Measurements from ENCODE around the gene GYS2. TPM values are rescaled to one million over a fixed set of nuclear protein-coding genes. Genes with fewer than 3 reads are reported as not detected.
A peak's percentile ranks its signal among the peaks of the same experiment; 100 is the strongest.

GYS2 gene
- total and polyA plus RNA-seq, 2 of the 4 experiments (the other 2 are of a cell fraction), result not detected

- H2BK5ac ChIP-seq (ENCODE audit: low read depth, low read length, poor library complexity, severe bottlenecking), result no peak overlapping the region
- POLR2A ChIA-PET (ENCODE audit: unreplicated experiment), result no interaction called here
- H3K9ac ChIP-seq (ENCODE audit: low read depth, low read length), result no peak overlapping the region
- no peak overlapping the region for H3K4ac ChIP-seq (ENCODE audit: low read depth, low read length)
- in situ Hi-C loops (cut with MboI; ENCODE audit: low sequenced_read_pairs), result loop anchor here (10.0 kb wide), 1 partner anchor 138 kb away; the partner anchor contains the start of genes GOLT1B and RECQL
- CTCF ChIA-PET, result interaction anchor here (1.0 kb wide), 1 partner anchor 9 kb away, joined by 3 read pairs; no protein-coding TSS in a partner anchor
- no peak overlapping the region for H2BK20ac ChIP-seq (ENCODE audit: low read depth, low read length)
- intact Hi-C loops (cut with micrococcal nuclease), result no loop called here
- ATAC-seq (ENCODE audit: low read depth) (no peak), DNase-seq (peak; percentile 31)
- H3K9me1 ChIP-seq (ENCODE audit: insufficient read depth, low read length), result no peaks in the 10 kb centered on the region
- no peaks in the 10 kb centered on the region; the same call in none of the 2 replicates for H3K4me1 ChIP-seq (ENCODE audit: control insufficient read depth, insufficient read depth, low read length)
- no peak for TF ChIP-seq CTCF (conservative IDR thresholded peaks at IDR 0.05; ENCODE audit: low read depth, low read length)
- TF ChIP-seq POLR2A (IDR thresholded peaks at IDR 0.05; ENCODE audit: low read depth, low read length), result no peak
- TF ChIP-seq ELK1 (IDR thresholded peaks at IDR 0.05; ENCODE audit: borderline replicate concordance, low read depth, low read length), result no peak
- peak; percentile 58; the same call in 1 of the 2 replicates for TF ChIP-seq CEBPB (IDR thresholded peaks at IDR 0.05; ENCODE audit: low read depth, low read length)
- H2BK120ac ChIP-seq (ENCODE audit: low read depth, low read length), result no peak overlapping the region
- 0 out of 2 replicates have a peak overlapping the region, but pooled peaks have one; percentile 33 for H3K23ac ChIP-seq (ENCODE audit: low read depth, low read length)
- no peak overlapping the region for H3K4me3 ChIP-seq (ENCODE audit: insufficient read depth, low read depth, low read length)
- peaks cover 39% of the 10 kb centered on the region for H3K36me3 ChIP-seq (ENCODE audit: control insufficient read depth, insufficient read depth, low read length)
- no peak overlapping the region for H3K56ac ChIP-seq (ENCODE audit: extremely low read depth, insufficient read depth, low read length)
- H3K27ac ChIP-seq (ENCODE audit: insufficient read depth, low read length), result no peak overlapping the region
- no peak overlapping the region for H4K91ac ChIP-seq (ENCODE audit: insufficient read depth, low read depth, low read length)
- no TSS peak for BruUV-seq (replicated peaks)
- no peak overlapping the region for H4K8ac ChIP-seq (ENCODE audit: low read depth in 2 of 2, low read length in 2 of 2)
- peaks cover 12 to 18% of the 10 kb centered on the region in 2 experiments for H3K79me1 ChIP-seq (ENCODE audit: low read depth in 1 of 2, low read length in 2 of 2)
- no peaks in the 10 kb centered on the region for H3K9me3 ChIP-seq (ENCODE audit: control insufficient read depth, insufficient read depth, low read length)
- no peak overlapping the region for H2AK5ac ChIP-seq (ENCODE audit: low read depth, low read length)
- dilution Hi-C loops (cut with HindIII; ENCODE audit: low sequenced_read_pairs, unreplicated experiment), result no loop called here
- H3K27me3 ChIP-seq (ENCODE audit: control insufficient read depth, insufficient read depth, low read length), result no peaks in the 10 kb centered on the region
- H2AFZ ChIP-seq (replicated peaks; ENCODE audit: low read length, poor library complexity), result no peak overlapping the region
- no peak overlapping the region for H3K18ac ChIP-seq (ENCODE audit: low read depth, low read length)
- no peak overlapping the region for H3K14ac ChIP-seq (replicated peaks; ENCODE audit: low read depth, low read length)
- H4K5ac ChIP-seq (ENCODE audit: low read depth, low read length), result no peak overlapping the region
- H3K4me2 ChIP-seq (ENCODE audit: low read depth, low read length), result no peak overlapping the region
- no CpG with 5 or more reads among the region's 1 CpG for WGBS, 2 experiments (ENCODE audit: extremely low coverage in 2 of 2, insufficient read length in 1 of 2)
- H2BK15ac ChIP-seq (ENCODE audit: low read depth, low read length), result no peak overlapping the region
- H4K20me1 ChIP-seq (ENCODE audit: insufficient read depth, low read length), result no peaks in the 10 kb centered on the region
- no peak overlapping the region for H2AK9ac ChIP-seq (replicated peaks; ENCODE audit: low read depth, low read length, poor library complexity)
These were observed 38.2 kb upstream of the GYS2 start for GRCh38 chr12:21642707-21643389.

Measured in IMR-90 (cell line).